Stimulated activated CD4-positive, alpha-beta T cell treated with anti-CD3 and anti-CD28 coated beads, Interleukin-4, amount 100 ng/mL, for 1 hour (primary cell): Measurements from ENCODE around the gene HMGCS2.

Source experiments
- DNase-seq: peaks from one replicate; pipeline ENCODE4 v3.0.0-alpha.2; 2020

HMGCS2 gene

GRCh38 chr1:119768778-119769177 is at the start of gene HMGCS2:
Gene HMGCS2 (minus strand): TSS chr1:119768905. CDS start chr1:119768844, 61 bp downstream.
- DNase-seq: no peak

- DNase-seq: no peak
Measured at GRCh38 chr1:119818181-119818580, 49.5 kb upstream of the HMGCS2 start.

GRCh38 chr1:119816407-119816806 is 47.7 kb upstream of the HMGCS2 start:
- no peak for DNase-seq

GRCh38 chr1:119815928-119816327 is 47.2 kb upstream of the HMGCS2 start:
- DNase-seq: no peak

- DNase-seq: no peak
Measured at GRCh38 chr1:119815361-119815760, 46.7 kb upstream of the HMGCS2 start.

GRCh38 chr1:119814288-119814687 is 45.6 kb upstream of the HMGCS2 start:
- DNase-seq: no peak

- no peak for DNase-seq
Measured at GRCh38 chr1:119811985-119812557, 43.4 kb upstream of the HMGCS2 start.

GRCh38 chr1:119811387-119811786 is 42.7 kb upstream of the HMGCS2 start, which contains the start of gene REG4:
Gene REG4 (minus strand): TSS chr1:119811460. CDS start chr1:119808769, 2,691 bp downstream.
- DNase-seq: no peak

- DNase-seq: peak; percentile 73
Measured at GRCh38 chr1:119808972-119809550, 40.4 kb upstream of the HMGCS2 start.

GRCh38 chr1:119808491-119808890 is 39.8 kb upstream of the HMGCS2 start:
- DNase-seq: no peak

- DNase-seq: no peak
Measured at GRCh38 chr1:119806489-119806888, 37.8 kb upstream of the HMGCS2 start.

GRCh38 chr1:119805746-119806145 is 37.0 kb upstream of the HMGCS2 start:
- DNase-seq: no peak

- DNase-seq: no peak
Measured at GRCh38 chr1:119805247-119805646, 36.5 kb upstream of the HMGCS2 start.

- no peak for DNase-seq
Measured at GRCh38 chr1:119799599-119800177, 31.0 kb upstream of the HMGCS2 start.

- DNase-seq: no peak
Measured at GRCh38 chr1:119799003-119799402, 30.3 kb upstream of the HMGCS2 start.

- DNase-seq: no peak
Measured at GRCh38 chr1:119797606-119798005, 28.9 kb upstream of the HMGCS2 start.

- DNase-seq: no peak
Measured at GRCh38 chr1:119797162-119797561, 28.5 kb upstream of the HMGCS2 start.

- no peak for DNase-seq
Measured at GRCh38 chr1:119795261-119796200, 26.8 kb upstream of the HMGCS2 start.

GRCh38 chr1:119794876-119795240 is 26.2 kb upstream of the HMGCS2 start:
- DNase-seq: no peak

- no peak for DNase-seq
Measured at GRCh38 chr1:119794230-119794875, 25.6 kb upstream of the HMGCS2 start.

- no peak for DNase-seq
Measured at GRCh38 chr1:119791377-119791776, 22.7 kb upstream of the HMGCS2 start.

- DNase-seq: no peak
Measured at GRCh38 chr1:119790451-119791198, 21.9 kb upstream of the HMGCS2 start.
